ENCODE data around the gene PCDHGB2. TPM values are rescaled to one million over a fixed set of nuclear protein-coding genes. Genes with fewer than 3 reads are reported as not detected.

PCDHGB2 gene
- total and polyA plus RNA-seq, 2 of the 8 experiments (the other 6 are each of a cell fraction or from before 2014, with no cell fraction given), result 1.9 to 2.9 TPM

DNA sequence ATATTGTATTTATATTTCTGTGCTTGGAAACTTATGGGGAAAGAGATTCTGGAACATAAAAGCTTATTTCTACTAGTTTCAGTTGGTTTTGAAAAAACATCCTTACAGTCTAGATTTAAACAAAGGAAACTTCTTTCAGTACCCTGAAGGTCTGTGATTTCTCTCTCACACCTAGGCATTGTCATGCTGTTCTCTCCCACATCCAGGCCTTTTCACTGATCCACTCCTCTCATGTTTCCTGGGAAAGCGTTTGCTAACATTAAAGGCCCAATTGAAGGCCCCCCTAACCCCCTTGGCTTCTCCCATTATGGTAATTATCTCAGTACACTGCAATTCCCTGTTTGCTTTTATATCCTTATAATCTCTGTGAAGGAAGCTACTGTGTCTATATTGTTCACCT lies 17.0 kb upstream of the PCDHGB2 start (continued):
- TF ChIP-seq RNF2 (IDR thresholded peaks at IDR 0.05; ENCODE audit: borderline replicate concordance, low read depth, low read length, missing control alignments, poor library complexity, severe bottlenecking), result no peak
- TF ChIP-seq, protein P1, sequence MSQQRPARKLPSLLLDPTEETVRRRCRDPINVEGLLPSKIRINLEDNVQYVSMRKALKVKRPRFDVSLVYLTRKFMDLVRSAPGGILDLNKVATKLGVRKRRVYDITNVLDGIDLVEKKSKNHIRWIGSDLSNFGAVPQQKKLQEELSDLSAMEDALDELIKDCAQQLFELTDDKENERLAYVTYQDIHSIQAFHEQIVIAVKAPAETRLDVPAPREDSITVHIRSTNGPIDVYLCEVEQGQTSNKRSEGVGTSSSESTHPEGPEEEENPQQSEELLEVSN (IDR thresholded peaks at IDR 0.05), result no peak
- no peak for TF ChIP-seq JUND (IDR thresholded peaks at IDR 0.05; ENCODE audit: low read length)
- TF ChIP-seq BRCA1 (IDR thresholded peaks at IDR 0.05; ENCODE audit: low read depth, low read length), result no peak
- TF ChIP-seq JUN (IDR thresholded peaks at IDR 0.05; ENCODE audit: low read depth, low read length), result no peak
- no peak for TF ChIP-seq KDM1A (IDR thresholded peaks at IDR 0.05; ENCODE audit: borderline replicate concordance, low read length)

All from H1 (cell line).